ENCODE measurements around the gene LZTR1. TPM values are rescaled to one million over a fixed set of nuclear protein-coding genes. Genes with fewer than 3 reads are reported as not detected.
"Not testable (repeated sequence)": the region's sequence is repeated elsewhere in the genome, so short reads cannot be mapped to it uniquely, and the experiment has no call there.

The LZTR1 gene
- total RNA-seq, 1 donor from 2014 or later: 21.9 TPM

DNA sequence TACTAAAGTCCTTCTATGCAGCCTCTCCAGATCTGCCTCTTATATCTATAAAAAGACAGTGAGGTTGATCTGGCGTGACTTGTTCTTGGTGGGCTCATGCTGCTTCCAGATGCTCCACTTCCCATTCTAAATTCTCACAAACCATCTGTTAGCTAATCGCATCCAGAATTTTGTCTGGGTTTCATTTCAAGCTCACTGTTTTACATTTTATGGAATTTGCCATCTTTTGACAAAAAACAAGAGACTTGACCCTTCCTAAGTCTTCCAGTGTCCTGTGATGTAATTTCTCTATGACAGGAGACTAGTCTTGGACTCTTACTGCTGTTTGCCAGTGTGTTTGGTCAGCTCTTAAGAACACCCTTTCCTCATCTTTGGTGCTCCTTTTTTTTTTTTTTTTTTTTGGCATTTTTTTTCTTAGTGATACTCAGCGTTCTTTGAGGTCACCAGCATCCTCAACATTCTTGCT lies 41.9 kb upstream of the LZTR1 start:
- Mint-ChIP-seq H3K27me3 (ENCODE audit: insufficient read depth, low read depth) (peaks cover 3% of the 10 kb centered on the region), H3K4me3 (no peak overlapping the region), H3K9me3 (no peaks in the 10 kb centered on the region), H3K36me3 (peaks cover 50% of the 10 kb centered on the region), H3K4me1 (peaks cover 14% of the 10 kb centered on the region), H3K27ac (no peak overlapping the region)
- Histone ChIP-seq H4K20me1 (ENCODE audit: low read depth) (peaks cover 98% of the 10 kb centered on the region), H3K9me3 (ENCODE audit: low read depth) (no peaks in the 10 kb centered on the region), H3K4me3 (no peak overlapping the region), H3K27ac (peak overlapping the region; percentile 11), H3K79me2 (ENCODE audit: low read depth) (peaks cover 100% of the 10 kb centered on the region), H3K27me3 (no peaks in the 10 kb centered on the region), H3K4me2 (no peak overlapping the region), H3K4me1 (no peaks in the 10 kb centered on the region), H3K9ac (no peak overlapping the region), H2AFZ (replicated peaks) (no peak overlapping the region), H3F3A (ENCODE audit: low read depth) (peaks cover 11% of the 10 kb centered on the region), H3K36me3 (no peaks in the 10 kb centered on the region)
- TF ChIP-seq EZH2 (IDR thresholded peaks at IDR 0.05) (no peak), EZH2phosphoT487 (IDR thresholded peaks at IDR 0.05) (no peak)
- TF ChIP-seq, protein P1, sequence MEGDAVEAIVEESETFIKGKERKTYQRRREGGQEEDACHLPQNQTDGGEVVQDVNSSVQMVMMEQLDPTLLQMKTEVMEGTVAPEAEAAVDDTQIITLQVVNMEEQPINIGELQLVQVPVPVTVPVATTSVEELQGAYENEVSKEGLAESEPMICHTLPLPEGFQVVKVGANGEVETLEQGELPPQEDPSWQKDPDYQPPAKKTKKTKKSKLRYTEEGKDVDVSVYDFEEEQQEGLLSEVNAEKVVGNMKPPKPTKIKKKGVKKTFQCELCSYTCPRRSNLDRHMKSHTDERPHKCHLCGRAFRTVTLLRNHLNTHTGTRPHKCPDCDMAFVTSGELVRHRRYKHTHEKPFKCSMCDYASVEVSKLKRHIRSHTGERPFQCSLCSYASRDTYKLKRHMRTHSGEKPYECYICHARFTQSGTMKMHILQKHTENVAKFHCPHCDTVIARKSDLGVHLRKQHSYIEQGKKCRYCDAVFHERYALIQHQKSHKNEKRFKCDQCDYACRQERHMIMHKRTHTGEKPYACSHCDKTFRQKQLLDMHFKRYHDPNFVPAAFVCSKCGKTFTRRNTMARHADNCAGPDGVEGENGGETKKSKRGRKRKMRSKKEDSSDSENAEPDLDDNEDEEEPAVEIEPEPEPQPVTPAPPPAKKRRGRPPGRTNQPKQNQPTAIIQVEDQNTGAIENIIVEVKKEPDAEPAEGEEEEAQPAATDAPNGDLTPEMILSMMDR (IDR thresholded peaks at IDR 0.05): no peak
- DNase-seq (ENCODE audit: low spot score): no peak

DNA sequence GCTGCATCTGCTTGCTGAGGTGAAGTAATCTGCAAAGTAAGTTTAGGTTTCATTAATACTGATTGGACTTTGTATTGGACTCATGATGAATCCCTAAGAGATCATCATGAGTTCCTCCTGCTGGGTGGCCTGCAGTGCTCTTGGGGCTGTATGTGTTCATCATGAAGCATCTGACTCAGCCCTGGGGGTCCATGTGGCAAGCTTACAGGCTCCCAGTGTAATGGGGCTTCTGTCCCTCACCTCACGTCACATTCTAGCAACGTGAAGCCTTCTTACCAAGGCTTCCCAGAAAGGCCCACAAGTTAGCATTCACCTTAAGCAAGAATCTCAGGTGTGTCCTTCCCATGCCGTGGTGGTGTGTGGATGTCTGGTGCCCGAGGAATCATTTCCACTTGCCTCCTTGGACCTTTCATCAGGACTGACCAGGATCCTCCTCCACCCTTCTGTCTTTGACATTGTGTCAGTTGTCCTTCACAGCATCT lies 41.2 kb upstream of the LZTR1 start:
- Histone ChIP-seq H3K27ac (no peak overlapping the region), H3F3A (ENCODE audit: low read depth) (peaks cover 11% of the 10 kb centered on the region), H2AFZ (replicated peaks) (no peak overlapping the region), H3K9ac (no peak overlapping the region), H3K9me3 (ENCODE audit: low read depth) (no peaks in the 10 kb centered on the region), H3K36me3 (no peaks in the 10 kb centered on the region), H3K4me3 (no peak overlapping the region), H4K20me1 (ENCODE audit: low read depth) (peaks cover 98% of the 10 kb centered on the region), H3K27me3 (no peaks in the 10 kb centered on the region), H3K4me1 (no peaks in the 10 kb centered on the region), H3K79me2 (ENCODE audit: low read depth) (peaks cover 100% of the 10 kb centered on the region), H3K4me2 (no peak overlapping the region)
- TF ChIP-seq EZH2phosphoT487 (IDR thresholded peaks at IDR 0.05) (no peak), EZH2 (IDR thresholded peaks at IDR 0.05) (no peak)
- TF ChIP-seq, protein P1 (IDR thresholded peaks at IDR 0.05): no peak
- no peak for DNase-seq (ENCODE audit: low spot score)
- H3K27ac Mint-ChIP-seq: no peak overlapping the region
- H3K4me1 Mint-ChIP-seq: peaks cover 14% of the 10 kb centered on the region
- H3K36me3 Mint-ChIP-seq: peaks cover 54% of the 10 kb centered on the region
- peaks cover 3% of the 10 kb centered on the region for H3K27me3 Mint-ChIP-seq (ENCODE audit: insufficient read depth, low read depth)
- no peaks in the 10 kb centered on the region for H3K9me3 Mint-ChIP-seq
- no peak overlapping the region for H3K4me3 Mint-ChIP-seq

DNA sequence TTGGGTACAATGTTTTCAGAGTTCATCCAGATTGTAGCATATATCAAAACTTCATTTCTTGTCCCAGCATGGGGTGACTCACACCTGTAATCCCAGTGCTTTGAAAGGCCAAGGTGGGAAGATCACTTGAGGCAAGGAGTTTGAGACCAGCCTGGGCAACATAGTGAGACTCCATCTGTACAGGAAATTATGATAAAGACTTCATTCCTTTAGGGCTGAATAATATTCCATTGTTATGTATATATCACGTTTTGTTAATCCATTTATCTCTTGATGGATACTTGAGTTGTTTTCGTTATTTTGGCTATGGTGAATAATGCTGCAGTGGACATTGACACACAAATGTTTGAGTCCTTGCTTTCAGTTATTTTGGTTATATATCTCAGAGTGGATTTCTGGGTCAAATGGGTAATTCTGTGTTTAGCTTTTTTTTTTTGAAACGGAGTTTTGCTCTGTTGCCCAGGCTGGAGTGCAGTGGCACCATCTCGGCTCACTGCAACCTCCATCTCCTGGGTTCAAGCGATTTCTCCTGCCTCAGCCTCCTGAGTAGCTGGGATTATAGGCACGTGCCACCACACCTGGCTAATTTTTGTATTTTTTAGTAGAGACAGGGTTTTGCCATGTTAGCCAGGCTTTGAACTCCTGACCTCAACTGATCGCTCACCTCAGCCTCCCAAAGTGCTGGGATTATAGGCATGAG lies 39.7 kb upstream of the LZTR1 start:
- H3K4me1 Mint-ChIP-seq: peaks cover 10% of the 10 kb centered on the region
- peaks cover 98% of the 10 kb centered on the region for H4K20me1 ChIP-seq (ENCODE audit: low read depth)
- not testable (repeated sequence) for H3K4me3 Mint-ChIP-seq; H3K27me3 Mint-ChIP-seq (ENCODE audit: insufficient read depth, low read depth); H2AFZ ChIP-seq (replicated peaks); H3K9me3 ChIP-seq (ENCODE audit: low read depth); H3K27ac ChIP-seq; H3K27me3 ChIP-seq; DNase-seq (ENCODE audit: low spot score); H3F3A ChIP-seq (ENCODE audit: low read depth); H3K9ac ChIP-seq; H3K27ac Mint-ChIP-seq; H3K4me2 ChIP-seq; H3K4me1 ChIP-seq; H3K9me3 Mint-ChIP-seq; H3K4me3 ChIP-seq; H3K36me3 ChIP-seq
- peaks cover 100% of the 10 kb centered on the region for H3K79me2 ChIP-seq (ENCODE audit: low read depth)
- H3K36me3 Mint-ChIP-seq: peaks cover 52% of the 10 kb centered on the region
